B cell (primary cell): ENCODE measurements around the gene THUMPD2. TPM values are rescaled to one million over a fixed set of nuclear protein-coding genes. Genes with fewer than 3 reads are reported as not detected.

ENCODE experiments used
- ATAC-seq: fragments of 200-7000 bp; cut with Tn5 transposase; one replicate; pipeline ENCODE4 v1.10.0; 2021; ENCODE audit warnings: low read depth, mild to moderate bottlenecking, moderate number of reproducible peaks, moderate library complexity
- CTCF ChIA-PET: fragments of 350-600 bp; sonication (Branson Sonifier 250); formaldehyde crosslinking; loops from one replicate; lab custom pipeline; 2021; ENCODE audit warnings: antibody characterized with exemption, inconsistent platforms; lab: Charles Lee
- POLR2A ChIA-PET: fragments of 350-600 bp; sonication (Branson Sonifier 250); formaldehyde crosslinking; loops from one replicate; lab custom pipeline; 2021; ENCODE audit warnings: antibody characterized with exemption; lab: Charles Lee
- DNase-seq: peaks from one replicate; pipeline ENCODE4 v3.0.0; 2013
- H2AFZ ChIP-seq: 2 replicates; pipeline ENCODE4 v1.6.1; 2012; ENCODE audit warnings: mild to moderate bottlenecking, low read depth, low read length; ENCODE audit not compliant: insufficient read depth, poor library complexity, severe bottlenecking
- H3K27ac ChIP-seq, 2 donors: 1 replicate in 1 of 2; 2 replicates in 1 of 2; pipeline ENCODE4 v1.5.1; 2012 to 2013; ENCODE audit warnings: low read length in 2 of 2, mild to moderate bottlenecking in 2 of 2, moderate library complexity in 1 of 2
- H3K27me3 ChIP-seq, 4 experiments: fragments of 200-600 bp in 1 of 4; sonication (generic) in 1 of 4; replicated peaks in 1 of 4; 1 replicate in 2 of 4; 2 replicates in 2 of 4; pipeline versions ENCODE4 v1.6.1 to v1.7.0; 2013 to 2016; ENCODE audit warnings: low read length in 3 of 4, mild to moderate bottlenecking in 2 of 4, mixed read lengths in 1 of 4, moderate library complexity in 1 of 4; ENCODE audit not compliant: insufficient read depth in 4 of 4, control insufficient read depth in 3 of 4; ENCODE audit errors: control extremely low read depth in 1 of 4
- H3K36me3 ChIP-seq, 2 experiments: replicated peaks in 1 of 2; 1 replicate in 1 of 2; 2 replicates in 1 of 2; pipeline versions ENCODE4 v1.6.1 to v1.7.1; 2013; ENCODE audit warnings: low read length in 1 of 2; ENCODE audit not compliant: insufficient read depth in 2 of 2, control insufficient read depth in 1 of 2; ENCODE audit errors: control extremely low read depth in 1 of 2, extremely low read depth in 1 of 2
- H3K4me1 ChIP-seq, 2 donors: fragments of 200-600 bp in 1 of 2; sonication (generic) in 1 of 2; 1 replicate in 1 of 2; 2 replicates in 1 of 2; pipeline versions ENCODE4 v1.5.1 to v1.6.1; 2013 to 2017; ENCODE audit warnings: low read length in 2 of 2; ENCODE audit not compliant: control insufficient read depth in 2 of 2, insufficient read depth in 2 of 2
- H3K4me2 ChIP-seq: replicated peaks from 2 replicates; pipeline ENCODE3; 2012; ENCODE audit warnings: mild to moderate bottlenecking, low read depth, low read length; ENCODE audit not compliant: poor library complexity, severe bottlenecking
- H3K4me3 ChIP-seq, 5 experiments: fragments of 200-600 bp in 1 of 5; sonication (generic) in 1 of 5; 1 replicate in 3 of 5; 2 replicates in 2 of 5; pipeline versions ENCODE4 v1.5.1 to v1.7.0; 2011 to 2016; ENCODE audit warnings: low read length in 4 of 5, mild to moderate bottlenecking in 4 of 5, low read depth in 2 of 5, control low read depth in 1 of 5, moderate library complexity in 1 of 5; ENCODE audit not compliant: insufficient read depth in 1 of 5; ENCODE audit errors: control extremely low read depth in 1 of 5, extremely low read depth in 1 of 5
- H3K79me2 ChIP-seq: fragments of 200-600 bp; sonication (generic); one replicate; pipeline ENCODE4 v1.6.0; 2016; ENCODE audit warnings: low read length; ENCODE audit not compliant: control insufficient read depth, insufficient read depth
- H3K9ac ChIP-seq: fragments of 200-600 bp; sonication (generic); 2 replicates; pipeline ENCODE4 v1.6.1; 2017; ENCODE audit warnings: mild to moderate bottlenecking, low read length, moderate library complexity
- H3K9me3 ChIP-seq, 3 donors: one replicate each; pipeline versions ENCODE4 v1.6.1 to v1.7.1; 2013; ENCODE audit warnings: low read length in 2 of 3; ENCODE audit not compliant: control insufficient read depth in 2 of 3, insufficient read depth in 1 of 3; ENCODE audit errors: control extremely low read depth in 1 of 3
- H4K20me1 ChIP-seq: 2 replicates; pipeline ENCODE4 v1.6.0; 2012; ENCODE audit warnings: mild to moderate bottlenecking, low read length; ENCODE audit not compliant: insufficient read depth, control insufficient read depth, poor library complexity, severe bottlenecking
- H3K27ac Mint-ChIP-seq: one replicate; pipeline ENCODE4 v1.8.0; 2021; ENCODE audit warnings: mixed read lengths
- H3K27me3 Mint-ChIP-seq: one replicate; pipeline ENCODE4 v1.8.0; 2021; ENCODE audit warnings: mixed read lengths
- H3K4me1 Mint-ChIP-seq: one replicate; pipeline ENCODE4 v1.8.0; 2021; ENCODE audit warnings: mixed read lengths
- H3K4me3 Mint-ChIP-seq: one replicate; pipeline ENCODE4 v1.8.0; 2021; ENCODE audit warnings: mixed read lengths
- H3K9me3 Mint-ChIP-seq: one replicate; pipeline ENCODE4 v1.8.0; 2022; ENCODE audit warnings: mixed read lengths; ENCODE audit not compliant: insufficient read depth
- EZH2 ChIP-seq: IDR thresholded peaks from 2 replicates; pipeline ENCODE4 v1.6.1; 2012; ENCODE audit warnings: borderline replicate concordance, low read depth, mild to moderate bottlenecking, moderate library complexity, low read length; ENCODE audit not compliant: insufficient read depth, poor library complexity, severe bottlenecking
- WGBS: methylation state at CpG from one replicate; pipeline ENCODE4 v1.1.5; 2013; ENCODE audit warnings: missing lambda C conversion rate; ENCODE audit not compliant: insufficient coverage; 5-methylcytosine and 5-hydroxymethylcytosine counted together
- intact Hi-C: fragments of 100-400 bp; cut with micrococcal nuclease; formaldehyde crosslinking; loops from one replicate; pipeline ENCODE4 v1.10.0; 2022
- polyA plus RNA-seq: library from polyadenylated mRNA; depleted of rRNA; stranded (reverse); fragments of >200 nt; gene quantifications from 2 replicates; pipeline ENCODE4 v1.2.3, GENCODE V29; 2012
- total RNA-seq, 2 donors: library from RNA; stranded (reverse); fragments of 120-200 nt in 1 of 2; gene quantifications; 1 replicate in 1 of 2; 2 replicates in 1 of 2; pipeline versions ENCODE4 v1.2.3 to v1.2.4, GENCODE V29; 2013 to 2022
- TF ChIP-seq, protein P1 (sequence below): fragments of 200-600 bp; IDR thresholded peaks from one replicate; pipeline ENCODE4 v1.8.0; 2022; ENCODE audit warnings: antibody characterized with exemption, mild to moderate bottlenecking

THUMPD2 gene
- total and polyA plus RNA-seq, 2 donors (not counting 1 experiment from before 2014, with no cell fraction given) = 11.0 to 14.8 TPM

DNA sequence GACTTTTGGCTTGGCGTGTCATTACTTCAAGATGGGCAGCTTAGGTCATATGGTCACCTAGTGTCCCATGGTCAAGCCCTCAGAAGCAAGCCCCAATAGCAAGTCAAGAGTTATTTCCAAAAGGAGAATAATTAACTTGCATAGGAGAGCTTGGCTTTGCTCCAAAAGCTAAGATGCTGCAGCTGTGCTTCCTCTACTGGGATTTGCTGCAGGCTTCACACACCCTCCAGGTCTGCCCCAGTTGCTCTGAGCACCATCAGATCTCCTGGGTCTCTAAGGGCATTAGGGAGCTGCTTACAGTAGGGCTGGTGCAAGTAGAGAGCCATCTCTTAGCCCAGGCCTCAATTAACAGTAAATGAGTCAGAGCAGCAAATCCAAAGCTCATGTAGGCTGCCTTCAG lies 46.6 kb downstream of the THUMPD2 start:
- no peaks in the 10 kb centered on the region for H3K79me2 ChIP-seq
- WGBS = 80% methylated on average over 1 of the region's 1 CpG
- H3K4me1 ChIP-seq = peaks cover 0 to 14% of the 10 kb centered on the region in 2 donors
- ATAC-seq = no peak
- intact Hi-C loops = no loop called here
- TF ChIP-seq, protein P1, sequence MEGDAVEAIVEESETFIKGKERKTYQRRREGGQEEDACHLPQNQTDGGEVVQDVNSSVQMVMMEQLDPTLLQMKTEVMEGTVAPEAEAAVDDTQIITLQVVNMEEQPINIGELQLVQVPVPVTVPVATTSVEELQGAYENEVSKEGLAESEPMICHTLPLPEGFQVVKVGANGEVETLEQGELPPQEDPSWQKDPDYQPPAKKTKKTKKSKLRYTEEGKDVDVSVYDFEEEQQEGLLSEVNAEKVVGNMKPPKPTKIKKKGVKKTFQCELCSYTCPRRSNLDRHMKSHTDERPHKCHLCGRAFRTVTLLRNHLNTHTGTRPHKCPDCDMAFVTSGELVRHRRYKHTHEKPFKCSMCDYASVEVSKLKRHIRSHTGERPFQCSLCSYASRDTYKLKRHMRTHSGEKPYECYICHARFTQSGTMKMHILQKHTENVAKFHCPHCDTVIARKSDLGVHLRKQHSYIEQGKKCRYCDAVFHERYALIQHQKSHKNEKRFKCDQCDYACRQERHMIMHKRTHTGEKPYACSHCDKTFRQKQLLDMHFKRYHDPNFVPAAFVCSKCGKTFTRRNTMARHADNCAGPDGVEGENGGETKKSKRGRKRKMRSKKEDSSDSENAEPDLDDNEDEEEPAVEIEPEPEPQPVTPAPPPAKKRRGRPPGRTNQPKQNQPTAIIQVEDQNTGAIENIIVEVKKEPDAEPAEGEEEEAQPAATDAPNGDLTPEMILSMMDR = no peak
- TF ChIP-seq EZH2 = no peak
- H3K27ac ChIP-seq = no peak overlapping the region
- no peak overlapping the region for H2AFZ ChIP-seq
- no peaks in the 10 kb centered on the region for H3K9me3 ChIP-seq
- no peaks in the 10 kb centered on the region for H4K20me1 ChIP-seq
- no peak for DNase-seq
- no peak overlapping the region for H3K4me2 ChIP-seq
- ChIA-PET POLR2A (interaction anchor here (0.6 kb wide), 1 partner anchor 283 kb away, joined by 4 read pairs; no protein-coding TSS in a partner anchor), CTCF (interaction anchor here (0.7 to 8.7 kb wide), 5 partner anchors 28 to 785 kb away, joined by 3 to 162 read pairs (median 5); partner anchors contain the start of gene SOS1)
- Mint-ChIP-seq H3K27me3 (no peaks in the 10 kb centered on the region), H3K27ac (no peak overlapping the region), H3K4me3 (no peak overlapping the region), H3K9me3 (no peaks in the 10 kb centered on the region), H3K4me1 (peaks cover 9% of the 10 kb centered on the region)
- no peak overlapping the region for H3K9ac ChIP-seq
- peaks cover 0 to 23% of the 10 kb centered on the region in 2 experiments for H3K36me3 ChIP-seq
- no peaks in the 10 kb centered on the region for H3K27me3 ChIP-seq
- H3K4me3 ChIP-seq = no peak overlapping the region

DNA sequence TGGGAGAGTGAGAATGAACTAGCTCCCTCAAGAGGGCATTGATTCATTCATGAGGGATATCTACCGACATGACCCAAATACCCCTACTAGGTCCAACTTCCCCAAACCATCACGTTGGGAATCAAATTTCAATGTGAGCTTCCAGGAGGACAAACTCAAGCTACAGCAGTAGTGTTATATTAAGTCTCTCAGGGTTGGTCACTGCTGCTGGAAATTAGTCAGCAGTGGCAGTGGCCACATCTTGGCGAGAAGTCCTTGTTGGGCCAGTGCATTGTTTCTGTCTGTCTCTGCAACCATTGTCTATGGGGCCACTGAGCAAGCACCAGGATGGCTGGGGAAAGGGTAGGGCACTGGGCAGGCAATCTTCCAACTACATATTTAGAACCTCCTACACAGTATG lies 47.5 kb downstream of the THUMPD2 start:
- intact Hi-C loops = loop anchor here (2.0 kb wide), 1 partner anchor 501 kb away; no protein-coding TSS in a partner anchor

More for the DNA sequence above, 47.5 kb downstream of the THUMPD2 start:
- Histone ChIP-seq H3K9ac (no peak overlapping the region), H3K27me3 (no peaks in the 10 kb centered on the region), H3K9me3 (no peaks in the 10 kb centered on the region), H3K4me1 (peaks cover 0 to 14% of the 10 kb centered on the region in 2 donors), H3K4me3 (no peak overlapping the region), H3K36me3 (peaks cover 0 to 14% of the 10 kb centered on the region in 2 experiments), H2AFZ (no peak overlapping the region), H3K27ac (no peak overlapping the region), H3K79me2 (no peaks in the 10 kb centered on the region), H3K4me2 (no peak overlapping the region), H4K20me1 (no peaks in the 10 kb centered on the region)
- Mint-ChIP-seq H3K27ac (no peak overlapping the region), H3K27me3 (no peaks in the 10 kb centered on the region), H3K4me1 (peaks cover 9% of the 10 kb centered on the region), H3K4me3 (no peak overlapping the region), H3K9me3 (no peaks in the 10 kb centered on the region)
- POLR2A ChIA-PET = no interaction called here
- 83% methylated on average over 1 of the region's 3 CpGs for WGBS
- CTCF ChIA-PET = interaction anchor here (0.8 to 8.7 kb wide), 15 partner anchors 11 to 784 kb away, joined by 3 to 162 read pairs (median 5); no protein-coding TSS in a partner anchor
- TF ChIP-seq, protein P1 = no peak
- no peak for TF ChIP-seq EZH2
- no peak for DNase-seq
- no peak for ATAC-seq
